Activated T-helper 9 cell treated with anti-CD3 and anti-CD28 coated beads, Interleukin-2, amount 50 U/mL, for 16 hours (primary cell): ENCODE measurements around the gene SNCB.

Experiments used
- DNase-seq: peaks from one replicate; pipeline ENCODE4 v3.0.0-alpha.2; 2020; ENCODE audit warnings: low read depth

Gene SNCB

GRCh38 chr5:176660860-176661641, 30.7 kb upstream of the SNCB start:
- DNase-seq: peak; percentile 75

- DNase-seq: no peak
Observed at GRCh38 chr5:176660530-176660859, 30.2 kb upstream of the SNCB start.

GRCh38 chr5:176659860-176660461, 29.6 kb upstream of the SNCB start:
- no peak for DNase-seq

GRCh38 chr5:176659512-176659839, 29.1 kb upstream of the SNCB start:
- no peak for DNase-seq

- DNase-seq: no peak
Observed at GRCh38 chr5:176658817-176659511, 28.6 kb upstream of the SNCB start.

- DNase-seq: peak; percentile 40
Observed at GRCh38 chr5:176658007-176658599, 27.8 kb upstream of the SNCB start.

- no peak for DNase-seq
Observed at GRCh38 chr5:176656467-176656990, 26.2 kb upstream of the SNCB start.

GRCh38 chr5:176654856-176655255, 24.5 kb upstream of the SNCB start:
- no peak for DNase-seq

- peak; percentile 81 for DNase-seq
Observed at GRCh38 chr5:176653401-176654385, 23.4 kb upstream of the SNCB start.

- no peak for DNase-seq
Observed at GRCh38 chr5:176652136-176652535, 21.8 kb upstream of the SNCB start.

- no peak for DNase-seq
Observed at GRCh38 chr5:176651472-176651980, 21.2 kb upstream of the SNCB start.

GRCh38 chr5:176650354-176650884, 20.1 kb upstream of the SNCB start:
- DNase-seq: no peak

- no peak for DNase-seq
Observed at GRCh38 chr5:176648474-176649194, 18.3 kb upstream of the SNCB start.

- DNase-seq: no peak
Observed at GRCh38 chr5:176647843-176648473, 17.6 kb upstream of the SNCB start.

GRCh38 chr5:176647030-176647842, 16.9 kb upstream of the SNCB start, which contains the start of gene TSPAN17:
TSS of gene TSPAN17 (plus strand) at chr5:176647484. CDS start at chr5:176647616, 132 bp downstream.
- DNase-seq: peak; percentile 98

GRCh38 chr5:176646707-176647029, 16.3 kb upstream of the SNCB start:
- DNase-seq: no peak

GRCh38 chr5:176646049-176646706, 15.8 kb upstream of the SNCB start:
- DNase-seq: no peak

GRCh38 chr5:176644878-176645670, 14.7 kb upstream of the SNCB start:
- no peak for DNase-seq
